Measurements from ENCODE around the gene SEMA4A. TPM values are rescaled to one million over a fixed set of nuclear protein-coding genes. Genes with fewer than 3 reads are reported as not detected.

SEMA4A gene
- total and polyA plus RNA-seq, 2 of the 8 experiments (the other 6 are each of a cell fraction or from before 2014, with no cell fraction given): 7.3 to 10.6 TPM

DNA sequence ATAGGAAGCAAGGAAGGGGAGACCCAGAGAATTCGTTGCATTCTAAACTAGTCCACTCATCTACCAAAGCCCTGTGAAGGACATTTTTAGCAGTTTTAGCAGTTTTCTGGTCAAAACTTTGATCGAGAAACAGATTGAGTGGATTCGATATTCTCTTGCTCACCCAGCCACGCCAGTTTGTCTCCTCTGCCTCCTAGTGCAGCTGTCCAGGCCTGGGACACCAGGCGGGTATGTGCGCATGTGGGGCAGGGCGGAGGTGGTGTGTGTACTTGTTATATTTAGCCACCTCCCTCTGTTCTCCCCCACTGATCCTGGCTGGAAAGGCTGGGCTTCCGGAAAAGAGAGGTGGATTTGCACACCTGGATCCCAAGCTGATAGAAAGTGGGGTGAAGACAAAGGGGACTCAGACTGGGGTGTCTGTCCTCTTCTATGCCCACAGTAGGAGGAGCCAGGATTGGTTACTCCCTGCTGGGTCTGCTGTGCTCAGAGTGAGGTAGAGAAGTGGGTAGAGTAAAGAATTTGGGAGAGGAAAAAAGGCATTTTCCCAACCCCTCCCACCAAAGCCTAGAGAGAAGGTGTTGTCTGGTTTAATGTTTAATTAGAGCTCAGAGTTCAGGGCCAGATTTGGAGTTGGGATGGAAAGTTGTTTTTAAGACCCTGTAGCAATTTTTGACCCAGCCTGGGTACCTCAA is 35.1 kb upstream of the SEMA4A start:
- Histone ChIP-seq H3K4me3 (ENCODE audit: extremely low read depth in 1 of 4, insufficient read depth in 2 of 4, low read depth in 3 of 4, low read length in 4 of 4) (no peak overlapping the region), H2BK12ac (ENCODE audit: low read depth, low read length) (0 out of 2 replicates have a peak overlapping the region, but pooled peaks have one; percentile 50), H2AK5ac (ENCODE audit: low read depth, low read length) (peak overlapping the region; percentile 88; the same call in 1 of the 2 replicates), H3K36me3 (ENCODE audit: control insufficient read depth in 2 of 4, insufficient read depth in 4 of 4, low read length in 3 of 4) (no peaks in the 10 kb centered on the region), H3K56ac (replicated peaks; ENCODE audit: insufficient read length, low read depth, low read length) (no peak overlapping the region), H4K5ac (ENCODE audit: insufficient read length, low read depth, low read length) (no peak overlapping the region), H2BK20ac (ENCODE audit: low read length) (no peak overlapping the region), H3K14ac (ENCODE audit: insufficient read length) (no peak overlapping the region), H4K8ac (ENCODE audit: extremely low read depth, insufficient read depth, low read length) (no peak overlapping the region), H2BK5ac (ENCODE audit: low read depth, low read length) (0 out of 2 replicates have a peak overlapping the region, but pooled peaks have one; percentile 44), H2BK120ac (replicated peaks; ENCODE audit: low read depth, low read length) (no peak overlapping the region), H3K79me1 (ENCODE audit: low read depth, low read length) (no peaks in the 10 kb centered on the region; the same call in none of the 2 replicates), H3K9me3 (ENCODE audit: insufficient read depth in 2 of 2, low read depth in 1 of 2, low read length in 1 of 2) (no peaks in the 10 kb centered on the region), H3K79me2 (ENCODE audit: control insufficient read depth in 1 of 2, insufficient read depth in 2 of 2, low read length in 2 of 2) (peaks cover 0 to 8% of the 10 kb centered on the region in 2 experiments; a peak in 1 of 4 replicates), H3K23me2 (ENCODE audit: low read depth, low read length) (peaks cover 13% of the 10 kb centered on the region), H3K18ac (ENCODE audit: extremely low read depth, low read length) (no peak overlapping the region; the same call in 1 of the 2 replicates), H2BK15ac (ENCODE audit: low read length) (no peak overlapping the region), H3K4me1 (replicated peaks in 1 of 4; ENCODE audit: control insufficient read depth in 3 of 4, insufficient read depth in 4 of 4, low read length in 3 of 4) (peaks cover 0 to 27% (median 22%) of the 10 kb centered on the region in 4 experiments; a peak in 6 of 7 replicates), H3K27me3 (replicated peaks in 1 of 4; ENCODE audit: control insufficient read depth in 3 of 4, extremely low read depth in 1 of 4, insufficient read depth in 3 of 4, low read length in 3 of 4) (peaks cover 0 to 2% (median 0%) of the 10 kb centered on the region in 4 experiments; a peak in 1 of 7 replicates), H3K4me2 (ENCODE audit: insufficient read depth in 1 of 2, low read depth in 2 of 2, low read length in 2 of 2) (no peak overlapping the region), H2AFZ (ENCODE audit: low read length) (no peak overlapping the region), H4K91ac (replicated peaks; ENCODE audit: insufficient read length, low read length) (no peak overlapping the region), H3K4ac (replicated peaks; ENCODE audit: insufficient read length, low read depth, low read length) (no peak overlapping the region), H4K20me1 (replicated peaks in 1 of 2; ENCODE audit: control insufficient read depth in 1 of 2, insufficient read depth in 2 of 2, low read length in 2 of 2) (peaks cover 10 to 14% of the 10 kb centered on the region in 2 experiments), H3K27ac (ENCODE audit: low read depth, low read length) (no peak overlapping the region), H3K23ac (ENCODE audit: insufficient read length) (no peak overlapping the region), H3K9ac (replicated peaks in 1 of 4; ENCODE audit: extremely low read depth in 1 of 4, low read depth in 3 of 4, low read length in 3 of 4) (0 out of 7 replicates have a peak overlapping the region, but pooled peaks of 1 of the 4 experiments have one; percentile 2)
- WGBS, 2 experiments (ENCODE audit: extremely low coverage in 1 of 2, insufficient coverage in 1 of 2, insufficient read length in 1 of 2, insufficient replicate concordance in 2 of 2, low coverage in 1 of 2, low lambda C conversion rate in 2 of 2, missing lambda C conversion rate in 1 of 2): 89% methylated on average over 8 of the region's 8 CpGs; no CpG with 5 or more reads in 1 of the 2 experiments
- ChIA-PET POLR2A (ENCODE audit: partially characterized antibody) (interaction anchor here (0.6 to 28.0 kb wide), 5 partner anchors 9 to 501 kb away, joined by 3 to 763 read pairs (median 5); partner anchors contain the start of genes HAPLN2 and MEX3A), CTCF (ENCODE audit: partially characterized antibody) (interaction anchor here (1.1 to 42.4 kb wide), 5 partner anchors 8 to 868 kb away, joined by 3 to 1994 read pairs (median 8); partner anchors contain the start of gene MEX3A)
- DNase-seq (ENCODE audit: low read depth in 1 of 2, low spot score in 2 of 2) (no peak), FAIRE-seq (no peak)
- no peak for TF ChIP-seq SIN3A (conservative IDR thresholded peaks at IDR 0.05 in 1 of 2, IDR thresholded peaks at IDR 0.05 in 1 of 2; ENCODE audit: low read depth in 1 of 2, low read length in 2 of 2)
- no peak for TF ChIP-seq CTBP2 (IDR thresholded peaks at IDR 0.05; ENCODE audit: borderline replicate concordance, insufficient read depth, insufficient read length, low read length)
- no peak for TF ChIP-seq EP300 (IDR thresholded peaks at IDR 0.05; ENCODE audit: borderline replicate concordance in 1 of 2, low read depth in 2 of 2, low read length in 2 of 2)
- no peak for TF ChIP-seq RXRA (IDR thresholded peaks at IDR 0.05; ENCODE audit: insufficient read depth, low read depth, low read length)
- TF ChIP-seq SRF (IDR thresholded peaks at IDR 0.05; ENCODE audit: low read depth, low read length): no peak
- no peak for TF ChIP-seq CREB1 (IDR thresholded peaks at IDR 0.05)
- no peak for TF ChIP-seq CEBPB (IDR thresholded peaks at IDR 0.05; ENCODE audit: low read depth, low read length)
